ENCODE data around the gene ABCC8.

The ABCC8 gene

DNA sequence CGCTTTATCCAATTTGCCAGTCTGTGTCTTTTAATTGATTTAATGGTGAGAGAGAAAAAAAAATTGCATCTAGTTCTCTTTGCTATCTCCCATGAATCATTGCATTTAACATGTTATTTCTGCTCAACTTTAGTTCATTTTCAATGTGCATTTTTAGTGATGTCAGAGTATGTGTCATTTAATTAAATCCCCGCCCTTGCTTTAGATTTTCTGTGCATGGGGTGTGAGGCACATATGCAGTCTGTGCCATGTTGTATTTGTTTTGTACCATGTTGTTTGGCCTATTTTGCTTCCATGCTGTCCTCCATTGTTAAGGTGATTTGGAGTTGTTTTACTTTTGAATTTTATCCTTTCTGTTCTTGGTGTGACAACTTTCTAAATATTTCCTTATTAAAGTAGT, 133.4 kb downstream of the ABCC8 start:
- no peak for DNase-seq

Data from activated T-cell treated with anti-CD3 and anti-CD28 coated beads for 4 hours (primary cell).